Left ventricle myocardium inferior (tissue), 1 donor: ENCODE data around the gene SAE1. TPM values are rescaled to one million over a fixed set of nuclear protein-coding genes. Genes with fewer than 3 reads are reported as not detected.

ENCODE experiments used
- DNase-seq: peaks from one replicate; pipeline ENCODE4 v3.0.0-alpha.2; 2020
- H3K27ac ChIP-seq: fragments of 200-600 bp; replicated peaks from 2 replicates; pipeline ENCODE4 v1.8.0; 2021
- H3K27me3 ChIP-seq: fragments of 200-600 bp; 2 replicates; pipeline ENCODE4 v1.8.0; 2021; ENCODE audit warnings: low read depth
- H3K36me3 ChIP-seq: fragments of 200-600 bp; 2 replicates; pipeline ENCODE4 v1.8.0; 2021
- H3K4me1 ChIP-seq: fragments of 200-600 bp; 2 replicates; pipeline ENCODE4 v1.8.0; 2021
- H3K4me3 ChIP-seq: fragments of 200-600 bp; 2 replicates; pipeline ENCODE4 v1.8.0; 2021; ENCODE audit warnings: mild to moderate bottlenecking, moderate library complexity
- H3K9me3 ChIP-seq: fragments of 200-600 bp; replicated peaks from 2 replicates; pipeline ENCODE4 v1.8.0; 2021
- intact Hi-C: fragments of 100-400 bp; cut with micrococcal nuclease; formaldehyde crosslinking; loops from one replicate; pipeline ENCODE4 v1.11.0; 2022
- long read RNA-seq: library from polyadenylated mRNA; unstranded; transcript quantifications from one replicate; pipeline ENCODE4 v2.0.0, GENCODE V29; 2021
- total RNA-seq: library from RNA; stranded (reverse); fragmentation: NEBNext Ultra II Directional; extraction: Animal tissue kit (Norgen Biotek cat#: 25700); gene quantifications from one replicate; pipeline ENCODE4 v1.2.1, GENCODE V29; 2021
- TF ChIP-seq, protein P1 (sequence below): fragments of 200-600 bp; IDR thresholded peaks from 2 replicates; pipeline ENCODE4 v1.8.0; 2021; ENCODE audit warnings: antibody characterized with exemption, mild to moderate bottlenecking, borderline replicate concordance
- donor health status: DM: no; HTN: yes; CAD: no; lungs with severe emphysema.

Gene SAE1
- total RNA-seq = 42.5 TPM
- long read RNA-seq, transcript SAE1-201 (9 exons, 2,049 nt) = major isoform, 80 of 99 reads
- long read RNA-seq, partial matches to known transcripts = 2 of 99 reads
- long read RNA-seq, other reads (novel, unspliced or antisense) = 14 of 99 reads

GRCh38 chr19:47130589-47131227, at the start of gene SAE1:
Gene SAE1, plus strand, starts transcription at chr19:47130835. Its CDS starts 96 bp downstream, at chr19:47130931.
- H3K9me3 ChIP-seq = no peaks in the 10 kb centered on the region
- no peaks in the 10 kb centered on the region for H3K36me3 ChIP-seq
- peaks cover 40% of the 10 kb centered on the region for H3K4me1 ChIP-seq
- DNase-seq = peak; percentile 93
- intact Hi-C loops = no loop called here
- H3K4me3 ChIP-seq = peak within 1 kb of the TSS; percentile 94
- TF ChIP-seq, protein P1, sequence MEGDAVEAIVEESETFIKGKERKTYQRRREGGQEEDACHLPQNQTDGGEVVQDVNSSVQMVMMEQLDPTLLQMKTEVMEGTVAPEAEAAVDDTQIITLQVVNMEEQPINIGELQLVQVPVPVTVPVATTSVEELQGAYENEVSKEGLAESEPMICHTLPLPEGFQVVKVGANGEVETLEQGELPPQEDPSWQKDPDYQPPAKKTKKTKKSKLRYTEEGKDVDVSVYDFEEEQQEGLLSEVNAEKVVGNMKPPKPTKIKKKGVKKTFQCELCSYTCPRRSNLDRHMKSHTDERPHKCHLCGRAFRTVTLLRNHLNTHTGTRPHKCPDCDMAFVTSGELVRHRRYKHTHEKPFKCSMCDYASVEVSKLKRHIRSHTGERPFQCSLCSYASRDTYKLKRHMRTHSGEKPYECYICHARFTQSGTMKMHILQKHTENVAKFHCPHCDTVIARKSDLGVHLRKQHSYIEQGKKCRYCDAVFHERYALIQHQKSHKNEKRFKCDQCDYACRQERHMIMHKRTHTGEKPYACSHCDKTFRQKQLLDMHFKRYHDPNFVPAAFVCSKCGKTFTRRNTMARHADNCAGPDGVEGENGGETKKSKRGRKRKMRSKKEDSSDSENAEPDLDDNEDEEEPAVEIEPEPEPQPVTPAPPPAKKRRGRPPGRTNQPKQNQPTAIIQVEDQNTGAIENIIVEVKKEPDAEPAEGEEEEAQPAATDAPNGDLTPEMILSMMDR = peak; percentile 68
- H3K27me3 ChIP-seq = no peaks in the 10 kb centered on the region
- H3K27ac ChIP-seq = peak within 1 kb of the TSS; percentile 97

- TF ChIP-seq, protein P1 = no peak
- Histone ChIP-seq H3K4me1 (peaks cover 9% of the 10 kb centered on the region), H3K27ac (no peak overlapping the region), H3K36me3 (peaks cover 97% of the 10 kb centered on the region), H3K4me3 (no peak overlapping the region), H3K27me3 (no peaks in the 10 kb centered on the region), H3K9me3 (no peaks in the 10 kb centered on the region)
- DNase-seq = no peak
- intact Hi-C loops = no loop called here
Measured at GRCh38 chr19:47081095-47081494, 49.5 kb upstream of the SAE1 start.

GRCh38 chr19:47082493-47082892, 48.1 kb upstream of the SAE1 start:
- Histone ChIP-seq H3K4me1 (peaks cover 6% of the 10 kb centered on the region), H3K27ac (no peak overlapping the region), H3K27me3 (no peaks in the 10 kb centered on the region), H3K9me3 (no peaks in the 10 kb centered on the region), H3K4me3 (no peak overlapping the region), H3K36me3 (peaks cover 97% of the 10 kb centered on the region)
- TF ChIP-seq, protein P1 = no peak
- intact Hi-C loops = no loop called here
- DNase-seq = no peak

DNA sequence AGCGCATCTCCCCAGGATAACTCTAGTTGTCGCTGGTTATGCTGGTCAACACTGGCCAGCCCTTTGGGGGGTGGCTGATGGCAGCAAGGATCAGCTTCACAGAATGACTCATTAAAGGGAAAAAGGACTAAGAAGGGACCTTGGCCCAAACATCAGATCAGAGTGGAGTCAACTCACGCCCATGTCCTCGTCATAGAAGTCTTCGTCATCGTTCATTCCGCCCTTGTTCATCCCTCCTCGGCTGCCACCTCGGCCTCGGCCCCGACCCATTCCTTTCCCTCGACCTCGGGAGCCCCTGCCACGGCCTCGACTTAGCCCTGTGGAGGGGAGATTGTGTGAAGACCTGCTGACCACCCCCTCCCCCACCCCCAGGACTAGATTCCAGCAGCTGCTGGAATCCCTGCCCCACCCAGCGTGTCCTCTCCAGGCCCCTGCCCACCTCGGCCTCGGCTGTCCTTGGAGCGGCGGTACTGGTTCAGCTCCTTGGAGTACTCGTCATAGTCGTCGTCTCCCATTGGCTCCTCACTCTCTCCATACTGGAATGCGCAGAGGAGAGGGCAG, 45.7 kb upstream of the SAE1 start:
- Histone ChIP-seq H3K27ac (no peak overlapping the region), H3K27me3 (no peaks in the 10 kb centered on the region), H3K36me3 (peaks cover 100% of the 10 kb centered on the region), H3K4me3 (no peak overlapping the region), H3K9me3 (no peaks in the 10 kb centered on the region), H3K4me1 (peaks cover under 1% of the 10 kb centered on the region)
- intact Hi-C loops = no loop called here
- TF ChIP-seq, protein P1 = no peak
- no peak for DNase-seq

DNA sequence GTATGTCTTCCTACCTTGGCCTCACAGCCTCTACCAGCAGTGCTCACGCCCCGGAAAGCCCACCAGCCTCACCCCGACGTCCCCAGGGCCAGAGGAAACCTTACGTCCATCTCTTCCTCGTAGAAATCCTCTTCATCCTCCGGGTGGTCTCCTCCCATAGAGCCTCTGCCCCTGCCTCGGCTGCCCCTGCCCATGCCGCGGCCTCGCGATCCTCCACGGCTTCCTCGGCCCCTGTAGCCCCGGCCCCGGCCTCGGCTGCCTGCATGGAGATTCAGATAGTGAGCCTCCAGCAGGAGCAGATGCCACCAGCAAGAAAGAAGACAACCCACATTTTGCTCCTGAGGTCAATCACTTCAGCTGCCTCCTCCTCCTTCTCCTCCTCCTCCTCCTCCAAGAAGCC, 44.4 kb upstream of the SAE1 start:
- no peak for DNase-seq
- H3K4me3 ChIP-seq = no peak overlapping the region
- H3K9me3 ChIP-seq = no peaks in the 10 kb centered on the region
- intact Hi-C loops = no loop called here
- no peaks in the 10 kb centered on the region for H3K27me3 ChIP-seq
- no peak overlapping the region for H3K27ac ChIP-seq
- H3K4me1 ChIP-seq = no peaks in the 10 kb centered on the region
- TF ChIP-seq, protein P1 = no peak
- H3K36me3 ChIP-seq = peaks cover 100% of the 10 kb centered on the region
